HG03108 (cell line): ENCODE measurements around the gene FOSL1.
A peak's percentile ranks its signal among the peaks of the same experiment; 100 is the strongest.

Experiments
- ATAC-seq: cut with Tn5 transposase; IDR thresholded peaks from one replicate; pipeline ENCODE4 v1.9.1; 2021; ENCODE audit warnings: moderate library complexity; ENCODE audit not compliant: unreplicated experiment

FOSL1 gene

GRCh38 chr11:65882120-65883057 lies 17.8 kb downstream of the FOSL1 start:
- ATAC-seq: no peak

DNA sequence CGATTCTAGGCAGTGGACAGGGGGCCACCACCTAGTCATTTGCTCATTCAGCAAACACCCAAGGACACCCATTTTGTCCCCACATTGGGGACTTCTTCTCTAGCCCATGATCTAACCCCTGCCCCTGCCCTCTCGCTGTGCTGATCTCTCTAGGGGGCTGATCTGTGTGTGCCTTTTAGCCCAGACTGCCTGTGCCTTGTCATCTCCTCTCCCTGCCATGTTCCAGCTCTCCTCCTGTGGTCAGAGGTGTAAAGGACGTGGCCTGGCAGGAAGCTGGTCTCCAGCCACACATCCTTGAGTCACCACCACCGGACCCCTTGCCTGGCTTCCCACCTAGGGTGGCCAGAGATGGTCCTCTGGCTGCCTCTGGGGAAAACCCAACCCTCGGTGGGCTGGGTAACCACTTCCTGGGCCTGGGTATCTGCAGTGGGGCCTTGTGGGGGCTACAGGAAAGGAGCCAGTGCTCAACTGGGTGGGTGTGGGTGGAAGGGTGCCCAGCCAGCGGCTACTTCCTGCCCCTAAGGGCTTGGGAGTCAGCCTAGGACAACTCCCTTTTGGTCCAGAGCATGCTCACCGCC lies 19.3 kb downstream of the FOSL1 start:
- no peak for ATAC-seq

- no peak for ATAC-seq
These were observed 20.2 kb downstream of the FOSL1 start for GRCh38 chr11:65880027-65880426.

DNA sequence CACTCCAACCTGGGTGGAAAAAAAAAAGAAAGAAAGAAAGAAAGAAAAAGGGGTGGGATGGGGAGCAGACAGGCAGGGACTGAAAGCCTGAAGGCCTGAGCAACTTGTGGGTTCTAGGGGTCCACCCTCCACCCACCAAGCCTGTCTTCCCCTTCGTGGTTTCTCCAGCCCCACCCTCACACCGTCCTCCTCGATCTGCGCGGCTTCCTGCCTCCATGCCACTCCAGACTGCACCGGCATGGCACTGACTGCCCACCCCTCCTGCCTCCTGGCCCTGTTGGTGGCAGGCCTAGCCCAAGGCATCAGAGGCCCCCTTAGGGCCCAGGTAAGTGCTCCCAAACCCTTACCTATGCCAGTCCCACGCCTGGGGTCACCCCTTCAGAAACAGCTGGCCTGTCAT lies 20.6 kb downstream of the FOSL1 start, which contains the start of gene CTSW:
TSS of gene CTSW (plus strand) at position 221 of the 400 bp plus-strand sequence. CDS start at position 239, 18 bp downstream.
- no peak for ATAC-seq

DNA sequence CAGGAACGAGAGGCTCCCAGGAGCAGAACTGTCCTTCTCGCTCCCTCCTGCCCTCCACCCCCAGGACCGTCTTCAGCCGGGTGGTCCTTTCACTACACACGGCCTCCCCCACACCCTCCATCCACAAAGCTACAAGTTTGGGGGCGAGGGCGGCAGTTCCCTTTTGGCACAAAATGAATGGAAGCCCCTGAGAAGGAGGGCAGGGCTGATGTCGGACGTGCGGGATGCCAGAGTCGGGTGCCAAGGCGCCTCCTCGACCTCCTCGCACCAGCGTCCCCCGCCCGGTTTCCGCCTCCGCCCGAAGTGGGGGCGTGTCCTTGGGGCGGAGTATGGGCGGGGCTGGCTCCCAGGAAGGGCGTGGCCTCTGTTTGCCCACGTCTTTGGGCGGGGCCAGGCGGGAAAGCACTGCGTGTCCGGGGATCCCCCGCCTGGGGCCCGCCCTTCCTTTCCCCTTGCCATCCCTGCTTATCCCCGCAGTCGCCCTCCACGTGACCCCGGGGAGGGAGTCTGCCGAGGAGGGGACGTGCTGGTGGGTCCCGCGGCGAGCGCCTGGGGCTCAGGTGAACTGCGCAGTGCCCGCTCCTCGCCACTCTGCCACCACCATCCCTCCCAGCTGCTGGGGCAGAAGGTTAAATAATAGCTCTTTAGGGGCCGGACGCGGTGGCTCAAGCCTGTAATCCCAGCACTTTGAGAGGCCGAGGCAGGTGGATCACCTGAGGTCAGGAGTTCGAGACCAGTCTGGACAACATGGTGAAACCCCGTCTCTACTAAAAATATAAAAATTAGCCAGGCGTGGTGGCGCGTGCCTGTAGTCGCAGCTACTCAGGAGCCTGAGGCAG lies 26.7 kb downstream of the FOSL1 start:
- ATAC-seq: peak; percentile 68

DNA sequence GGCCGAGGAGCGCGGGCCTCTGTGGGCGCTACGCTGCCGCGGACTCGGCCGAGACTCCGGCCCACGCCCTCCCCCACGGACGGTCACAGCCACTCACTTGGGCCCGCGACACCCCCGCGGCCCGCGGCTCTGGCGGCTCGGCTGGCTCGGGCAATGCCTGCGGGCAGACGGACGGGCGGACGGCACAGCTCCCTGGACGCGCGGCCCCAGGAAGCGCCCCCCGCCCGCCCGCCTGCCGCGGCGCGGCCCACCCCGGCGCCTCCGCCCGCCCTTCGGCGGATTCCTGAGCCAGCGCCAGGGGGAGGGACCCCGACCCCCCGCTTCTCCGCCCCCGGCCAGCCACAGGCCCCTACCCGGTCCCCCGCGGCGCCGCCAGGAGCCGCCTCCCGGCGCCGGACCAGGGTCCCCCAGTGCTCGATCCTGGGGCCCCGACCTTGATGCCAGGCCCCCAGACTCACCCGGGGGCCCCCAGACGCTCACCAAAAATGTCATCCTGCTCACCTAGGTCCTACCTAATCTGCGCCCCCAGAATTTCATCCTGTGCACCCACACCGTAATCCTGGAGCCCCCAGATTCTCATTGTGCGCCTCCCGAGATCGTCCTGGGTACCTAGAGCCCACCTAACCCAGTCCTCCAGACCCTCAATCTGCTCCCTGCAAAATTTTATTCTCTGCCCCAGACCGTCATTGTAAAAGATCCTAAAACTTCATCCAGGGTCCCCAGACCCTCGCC lies 27.4 kb downstream of the FOSL1 start, which contains the start of gene EFEMP2:
TSS of gene EFEMP2 (minus strand) at position 215 of the 732 bp plus-strand sequence. CDS start 446 bp downstream, outside the sequence.
- no peak for ATAC-seq

GRCh38 chr11:65871811-65872548 lies 28.2 kb downstream of the FOSL1 start:
- no peak for ATAC-seq

DNA sequence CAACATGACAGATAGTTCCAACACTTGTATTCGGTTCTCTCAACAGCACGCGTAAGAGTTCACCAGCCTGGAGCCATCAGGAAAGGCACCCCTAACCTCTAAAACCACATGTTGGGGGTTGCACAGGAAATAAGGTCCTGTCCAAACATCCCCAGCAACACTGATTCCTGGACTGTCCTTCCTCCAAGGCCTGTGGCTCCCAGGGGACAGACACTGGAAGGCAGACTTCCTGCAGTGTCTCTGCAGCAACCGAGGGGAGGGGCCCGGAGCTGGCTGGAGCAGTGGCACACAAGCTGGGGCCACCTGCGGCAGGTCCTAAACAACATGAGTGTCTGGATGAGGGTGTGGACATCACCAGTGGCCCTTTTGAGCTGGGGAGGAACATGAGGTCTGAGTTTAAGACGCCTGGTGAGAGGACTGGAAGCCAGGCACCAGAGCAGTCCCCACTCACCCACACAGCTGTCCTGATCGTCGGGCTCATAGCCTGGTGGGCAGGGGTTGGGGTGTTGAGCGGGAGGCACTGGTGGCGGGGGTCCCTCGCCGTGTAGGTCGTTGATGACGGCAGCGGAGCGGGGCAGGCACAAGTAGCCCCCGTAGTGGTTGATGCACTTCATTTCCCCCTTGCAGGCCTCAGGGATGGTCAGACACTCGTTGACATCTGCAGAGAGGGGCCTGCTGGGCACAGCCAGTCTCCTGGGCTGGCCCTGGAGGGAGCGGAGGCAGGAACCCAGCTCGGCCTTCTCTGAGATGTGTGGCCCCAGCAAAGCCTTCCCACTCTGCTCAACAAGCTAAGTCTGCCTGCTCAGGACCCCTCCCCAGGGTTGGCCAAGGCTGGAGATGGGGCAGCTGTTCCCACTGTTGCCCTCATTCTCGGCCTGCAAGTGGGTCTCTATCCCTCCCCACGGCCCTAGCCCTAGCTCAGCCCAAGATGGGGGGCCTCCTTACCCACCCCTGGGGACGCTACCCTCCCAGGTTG lies 29.2 kb downstream of the FOSL1 start:
- no peak for ATAC-seq

GRCh38 chr11:65870307-65870658 lies 29.9 kb downstream of the FOSL1 start:
- no peak for ATAC-seq

DNA sequence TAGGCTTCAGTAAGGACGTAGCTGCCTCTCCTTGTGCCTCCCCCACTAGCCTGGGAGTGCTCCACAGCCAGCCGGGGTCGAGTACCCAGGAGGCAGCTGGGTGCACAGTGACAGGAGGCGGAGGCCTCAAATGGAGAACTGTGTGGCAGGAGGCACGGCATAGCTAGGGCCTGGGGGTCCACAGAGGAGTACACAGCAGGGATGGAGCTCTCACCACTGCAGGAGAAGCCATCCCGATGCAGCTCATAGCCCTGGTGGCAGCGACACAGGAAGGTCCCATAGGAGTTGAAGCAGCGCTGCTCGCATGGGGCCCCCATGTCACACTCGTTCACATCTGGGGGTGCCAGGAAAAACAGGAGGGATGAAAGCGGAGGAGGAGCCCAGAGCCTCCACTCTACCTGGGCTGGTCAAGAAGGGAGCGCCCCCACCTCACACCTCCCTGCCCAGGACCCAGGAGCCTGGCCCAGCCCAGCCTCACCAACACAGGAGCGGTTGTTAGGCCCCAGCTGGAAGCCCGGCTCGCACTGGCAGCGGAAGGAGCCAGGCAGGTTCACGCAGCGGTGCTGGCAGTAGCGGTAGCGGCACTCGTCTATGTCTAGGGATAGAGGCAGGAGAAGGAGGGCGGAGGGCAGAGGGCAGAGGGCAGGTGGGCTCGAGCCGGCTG lies 30.4 kb downstream of the FOSL1 start:
- no peak for ATAC-seq

DNA sequence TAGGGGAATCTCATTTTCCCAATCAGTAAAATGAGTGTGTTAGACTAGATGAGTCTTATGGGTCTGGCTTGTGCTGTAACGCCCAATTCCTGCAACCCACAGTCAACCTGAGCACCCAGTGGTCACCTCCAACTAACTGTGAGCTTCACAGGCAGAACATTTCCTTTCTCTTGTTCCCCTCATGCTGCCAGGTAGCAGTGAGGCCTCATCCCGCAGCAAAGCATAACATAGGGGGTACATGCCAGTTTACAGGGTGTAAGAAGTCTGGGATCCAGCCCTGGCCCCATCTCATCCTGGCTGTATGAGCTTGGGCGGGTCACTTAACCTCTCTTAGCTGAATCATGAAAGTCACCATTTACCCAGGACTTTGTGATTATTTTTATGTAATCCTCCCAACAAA lies 31.3 kb downstream of the FOSL1 start:
- no peak for ATAC-seq

DNA sequence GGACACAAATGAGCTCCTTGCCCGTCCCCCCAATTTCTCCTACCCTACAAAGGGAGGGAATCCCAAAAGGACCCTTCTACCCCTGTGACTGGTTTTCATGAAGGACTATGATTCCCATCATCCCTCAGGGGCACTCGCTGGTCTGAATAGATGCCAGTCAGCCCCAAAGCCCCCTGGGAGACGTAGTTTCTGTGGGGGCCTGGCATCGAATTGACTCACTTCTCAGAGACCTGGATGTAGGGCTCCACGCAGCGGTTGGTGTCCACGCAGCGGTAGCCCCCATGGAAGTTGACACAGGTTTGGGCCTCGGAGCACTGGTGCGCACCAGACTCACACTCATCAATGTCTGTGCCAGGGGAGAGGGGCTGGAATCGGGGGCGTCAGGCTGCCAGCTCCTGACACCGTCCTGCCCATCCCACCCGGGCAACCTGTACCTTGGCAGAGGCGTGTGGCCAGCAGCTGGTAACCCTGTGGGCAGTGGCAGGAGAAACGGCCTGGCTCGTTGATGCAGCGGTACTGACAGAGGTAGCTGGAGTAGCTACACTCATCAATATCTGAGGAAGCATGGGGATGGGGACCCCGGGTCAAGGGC lies 32.0 kb downstream of the FOSL1 start:
- no peak for ATAC-seq

GRCh38 chr11:65867284-65868071 lies 32.7 kb downstream of the FOSL1 start:
- ATAC-seq: no peak

DNA sequence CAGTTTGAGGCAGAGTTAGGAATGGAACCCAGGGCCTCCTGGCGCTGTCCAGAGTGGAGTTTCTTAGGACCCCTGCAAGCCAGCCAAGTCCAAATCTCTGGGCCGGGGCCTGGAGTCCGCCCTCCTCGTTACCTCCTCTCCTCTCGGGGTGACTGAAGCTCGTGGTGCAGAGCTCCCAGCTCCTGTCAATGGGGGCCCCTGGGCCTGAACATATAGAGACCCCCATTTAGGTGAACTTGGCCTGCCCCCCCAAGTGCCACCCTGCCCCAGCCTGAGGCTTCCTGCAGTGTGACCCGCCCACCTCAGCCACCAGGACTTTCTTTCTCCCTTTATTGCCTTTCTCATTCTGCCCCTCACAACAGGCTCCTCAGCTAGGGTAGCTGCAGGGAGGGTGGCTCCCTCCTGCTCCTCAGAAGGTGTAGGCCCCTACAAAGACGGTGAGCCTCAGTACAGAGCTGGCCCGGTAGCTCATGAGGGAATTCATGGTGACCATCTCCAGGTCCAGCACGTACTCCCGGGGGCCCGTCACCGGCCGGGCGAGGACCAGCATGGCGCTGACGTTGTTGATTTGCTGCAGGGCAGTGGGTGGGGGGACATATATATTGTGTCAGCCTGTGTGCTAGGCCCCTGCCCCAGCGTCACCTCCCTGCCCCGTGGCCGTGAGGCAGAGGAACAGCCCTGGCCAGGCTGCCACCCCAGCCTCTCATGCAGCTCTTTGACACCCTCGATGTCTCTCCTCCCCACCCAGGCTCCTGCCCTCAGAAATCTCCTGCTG lies 33.5 kb downstream of the FOSL1 start:
- ATAC-seq: no peak

GRCh38 chr11:65865550-65866172 lies 34.5 kb downstream of the FOSL1 start:
- ATAC-seq: no peak
